SH-SY5Y (cell line): ENCODE results near the gene XPR1.

ENCODE experiments used
- GATA2 ChIP-seq: IDR thresholded peaks from 2 replicates; pipeline ENCODE4 v1.6.1; 2011; ENCODE audit warnings: mild to moderate bottlenecking, low read depth, low read length
- GATA3 ChIP-seq: IDR thresholded peaks from 2 replicates; pipeline ENCODE4 v1.6.1; 2011; ENCODE audit warnings: low read depth, mild to moderate bottlenecking, low read length, moderate library complexity

DNA sequence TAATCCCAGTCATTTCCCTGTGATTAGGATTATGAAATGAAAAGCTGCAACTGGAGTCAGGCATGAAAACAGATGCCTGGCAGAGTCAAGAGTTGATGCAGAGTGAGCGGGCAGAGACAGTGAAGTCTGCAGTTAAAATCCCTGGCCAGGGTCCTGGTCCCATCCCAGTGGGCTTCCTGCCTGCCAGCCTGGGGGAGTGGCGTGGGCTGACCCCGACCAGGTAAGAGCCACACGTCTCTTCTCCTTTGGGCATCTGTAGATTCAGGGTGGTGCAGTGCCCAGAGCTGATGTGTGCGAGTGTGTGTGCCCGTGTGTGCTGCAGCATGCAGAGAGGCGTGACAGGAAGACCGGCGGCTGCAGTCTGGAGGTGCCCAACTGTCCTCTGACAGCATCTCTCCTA lies 274.7 kb downstream of the XPR1 start:
- TF ChIP-seq GATA2 = no peak
- TF ChIP-seq GATA3 = no peak
